NCI-H446 treated with DMSO at 0.1 percent for 48 hours (cell line): ENCODE measurements around the gene PTPA.

Experiments
- DNase-seq: peaks from one replicate; lab custom pipeline; 2025; lab: John Stamatoyannopoulos, UW

PTPA gene

DNA sequence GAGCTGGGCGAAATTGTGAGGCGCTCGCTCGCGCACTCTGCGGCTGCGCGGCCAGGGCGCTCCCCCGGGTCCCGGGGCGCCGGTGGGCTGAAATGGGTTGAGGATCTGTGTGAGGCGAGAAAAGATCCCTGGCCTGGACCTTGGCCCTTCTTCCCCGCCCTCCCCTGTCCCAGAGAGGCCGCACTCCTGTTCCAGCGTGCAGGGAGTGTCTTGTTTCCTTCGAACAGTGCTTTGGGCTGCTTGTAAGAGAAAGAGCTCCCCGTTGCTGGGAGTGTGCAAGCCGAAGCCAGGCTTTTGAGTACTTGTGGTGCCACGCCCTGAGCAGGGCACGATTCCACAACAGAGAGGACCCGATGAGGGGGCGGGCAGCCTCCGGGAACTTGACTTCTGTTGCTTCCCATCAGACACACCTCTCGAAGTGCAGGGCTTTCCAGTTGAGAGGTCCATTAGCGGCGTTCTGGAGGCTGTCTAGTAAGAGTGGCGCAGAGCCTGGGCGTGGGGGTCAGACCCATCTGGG lies 29.8 kb upstream of the PTPA start:
- no peak for DNase-seq

- no peak for DNase-seq
Measured at GRCh38 chr9:129084087-129084486, 27.1 kb upstream of the PTPA start.

DNA sequence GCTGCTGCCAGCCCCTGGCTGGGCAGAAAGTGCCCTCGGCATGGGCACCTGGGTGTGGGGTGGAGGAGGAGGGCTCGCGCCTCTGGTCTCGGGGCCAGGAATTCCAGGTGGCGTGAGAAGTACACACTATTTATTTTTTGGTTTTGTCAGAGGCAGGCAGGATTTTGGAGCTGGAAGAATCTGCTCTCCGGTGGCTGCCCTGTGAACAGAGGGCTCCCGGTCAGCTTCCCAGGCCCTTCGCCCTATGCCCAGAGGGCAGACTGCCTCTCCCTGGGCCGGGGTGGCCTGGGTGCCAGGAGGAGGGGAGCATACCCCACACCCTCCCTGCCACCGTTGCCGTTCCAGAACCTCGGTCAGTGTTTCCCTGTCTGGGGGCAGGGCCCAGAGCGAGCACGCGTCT lies 22.0 kb upstream of the PTPA start:
- no peak for DNase-seq

DNA sequence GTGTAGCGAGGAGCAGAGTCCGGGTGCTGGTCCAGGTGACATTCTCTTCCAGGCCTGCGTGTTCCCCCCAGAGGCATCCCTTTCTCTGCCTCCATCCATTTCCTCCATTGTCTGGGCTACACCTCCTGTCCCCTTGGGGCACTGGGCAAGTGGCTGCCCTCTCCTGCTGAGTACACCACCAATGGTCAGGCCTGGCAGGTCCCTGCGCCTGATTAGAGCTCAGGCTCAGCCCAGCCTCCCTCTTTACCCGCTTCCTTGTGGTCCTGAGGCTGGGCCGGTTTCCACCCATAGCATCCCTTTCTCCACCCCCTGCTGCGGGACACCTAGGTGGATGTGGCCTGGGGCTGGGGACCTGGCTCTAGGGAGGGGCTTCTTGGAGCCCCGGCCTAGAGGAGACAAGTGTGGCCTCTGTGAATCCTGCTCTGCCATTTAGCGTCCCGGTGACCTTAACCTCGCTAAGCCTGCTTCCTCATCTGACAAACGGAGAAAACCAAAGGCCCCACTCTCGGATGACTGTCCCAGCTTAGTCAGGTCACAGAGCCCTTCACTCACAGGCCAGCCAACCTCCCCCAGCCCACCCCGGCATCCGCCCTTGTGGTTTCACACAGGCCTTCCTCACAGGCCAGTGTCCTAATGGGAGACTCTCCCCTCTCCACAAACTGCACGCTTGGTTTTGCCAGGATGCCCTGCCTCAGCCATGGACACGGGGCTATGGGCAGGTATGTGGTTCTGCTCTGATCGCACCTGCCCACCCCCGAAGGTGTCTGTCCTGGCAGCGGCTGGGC lies 17.4 kb upstream of the PTPA start:
- DNase-seq = no peak

DNA sequence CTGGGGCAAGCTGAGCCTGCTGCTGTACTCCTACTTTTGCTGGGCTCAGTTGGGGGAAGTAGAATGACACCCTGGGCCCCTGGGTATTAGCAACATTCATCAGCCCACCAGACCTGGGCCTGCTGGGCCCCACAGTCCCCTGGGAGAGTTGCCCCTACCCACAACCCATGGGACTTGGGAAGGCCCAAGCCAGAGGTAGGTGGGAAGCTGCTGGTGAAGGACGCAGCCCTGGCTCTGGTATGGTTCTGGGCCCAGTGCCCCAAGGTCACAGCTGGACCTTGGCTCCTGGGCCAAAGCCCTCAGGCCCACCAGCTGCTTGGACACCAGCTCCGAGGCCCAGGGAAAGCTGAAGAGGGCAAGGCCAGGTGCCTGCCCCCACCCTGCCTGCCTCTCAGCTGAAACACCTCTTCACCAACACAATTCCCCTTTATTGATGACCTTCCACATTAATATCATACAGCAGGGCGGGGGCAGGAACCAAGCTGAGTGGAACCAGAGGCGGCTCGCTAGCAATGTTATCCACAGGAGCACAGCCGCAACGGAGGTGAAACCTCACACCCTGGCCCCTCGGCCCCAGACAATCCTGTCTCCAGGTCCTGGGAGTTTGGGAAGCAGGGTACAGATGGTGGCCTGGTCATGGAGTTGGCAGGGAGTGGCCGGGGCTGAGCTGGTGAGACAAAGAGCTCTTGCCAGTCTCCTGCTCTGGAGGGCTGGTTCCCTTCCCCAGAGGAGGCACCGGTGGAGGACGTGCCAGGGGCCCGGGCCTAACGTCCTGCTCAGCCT lies 16.6 kb upstream of the PTPA start:
- DNase-seq = no peak

GRCh38 chr9:129095170-129095667 lies 16.0 kb upstream of the PTPA start:
- DNase-seq = no peak

GRCh38 chr9:129095908-129096307 lies 15.3 kb upstream of the PTPA start:
- no peak for DNase-seq

- no peak for DNase-seq
Measured at GRCh38 chr9:129097671-129098306, 13.4 kb upstream of the PTPA start.

GRCh38 chr9:129098328-129098727 lies 12.9 kb upstream of the PTPA start:
- no peak for DNase-seq

DNA sequence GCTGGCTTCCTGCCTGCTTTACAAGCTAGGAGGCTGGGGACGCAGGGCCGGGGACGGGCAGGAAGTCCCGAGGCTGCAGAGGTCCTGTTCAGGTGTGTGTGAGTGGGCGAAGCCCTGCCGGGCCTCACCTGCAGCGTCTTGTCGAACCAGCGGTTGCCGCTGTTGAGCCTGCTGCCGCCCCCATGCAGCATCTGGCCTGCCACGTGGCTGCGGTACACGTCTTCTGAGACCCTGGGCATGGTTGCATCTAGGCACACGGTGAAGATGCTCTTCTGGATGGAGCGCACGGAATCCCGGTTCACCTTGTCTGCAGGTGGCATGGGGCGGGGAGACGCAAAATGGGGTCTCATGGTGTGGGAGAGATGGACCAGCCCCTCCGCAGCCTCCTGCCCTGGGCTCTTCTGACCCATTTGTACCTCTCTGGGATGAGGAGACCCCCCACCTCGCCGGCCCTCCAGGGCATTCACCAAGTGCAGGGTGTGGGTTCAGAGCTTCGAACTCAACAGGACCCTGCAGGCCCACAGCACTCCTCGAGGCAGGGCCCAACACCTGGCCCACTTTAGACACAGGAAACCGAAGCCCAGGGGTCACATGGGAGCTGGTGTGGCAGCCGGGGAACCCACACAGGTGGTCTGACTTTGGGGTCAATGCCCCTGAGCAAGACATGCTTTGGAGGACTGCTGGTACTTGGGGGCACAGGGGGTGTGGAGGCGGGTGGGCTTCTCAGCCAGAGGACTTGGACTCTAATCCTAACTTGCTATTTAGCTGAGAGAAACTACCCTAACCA lies 10.6 kb upstream of the PTPA start:
- no peak for DNase-seq

DNA sequence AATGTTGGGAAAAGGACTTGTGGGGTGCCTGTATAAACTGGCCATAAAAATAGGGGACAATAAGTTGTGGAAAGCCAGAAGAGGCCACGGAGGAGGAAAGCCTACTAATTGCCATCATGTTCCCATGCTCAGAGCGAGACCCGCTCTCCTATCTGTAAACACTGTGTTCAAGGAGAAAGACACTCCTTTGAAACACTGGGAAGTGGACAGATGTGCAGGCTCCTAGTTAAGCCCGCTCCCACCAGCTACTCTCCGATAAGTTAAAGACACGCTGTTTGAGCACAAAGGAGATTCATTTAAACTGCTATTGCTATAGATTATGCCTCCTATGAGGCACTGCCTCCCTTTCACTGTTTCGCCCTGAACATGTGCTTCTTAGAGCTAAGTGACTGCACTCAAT lies 9.9 kb upstream of the PTPA start:
- DNase-seq = no peak

DNA sequence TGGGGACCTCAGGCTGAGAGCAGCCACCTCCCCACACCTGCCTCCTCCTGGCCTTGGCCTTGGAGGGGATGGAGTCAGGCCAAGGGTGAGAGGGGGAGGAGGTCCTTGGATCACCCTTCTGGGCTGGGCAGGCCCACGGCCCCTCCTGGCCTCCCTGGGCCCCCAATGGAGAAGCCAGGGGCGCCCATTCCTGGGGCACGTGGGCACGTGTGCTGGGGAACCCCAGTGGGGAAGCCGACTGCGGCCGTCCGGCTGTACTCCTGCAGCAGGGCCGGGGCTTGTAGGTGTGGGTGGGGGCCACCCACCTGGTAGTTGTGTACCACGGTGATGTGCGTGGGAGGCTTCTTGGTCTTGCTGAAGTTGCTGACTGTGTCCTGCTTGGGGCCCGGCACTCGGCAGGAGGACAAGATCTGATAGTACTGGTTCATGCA lies 9.1 kb upstream of the PTPA start:
- DNase-seq = no peak

DNA sequence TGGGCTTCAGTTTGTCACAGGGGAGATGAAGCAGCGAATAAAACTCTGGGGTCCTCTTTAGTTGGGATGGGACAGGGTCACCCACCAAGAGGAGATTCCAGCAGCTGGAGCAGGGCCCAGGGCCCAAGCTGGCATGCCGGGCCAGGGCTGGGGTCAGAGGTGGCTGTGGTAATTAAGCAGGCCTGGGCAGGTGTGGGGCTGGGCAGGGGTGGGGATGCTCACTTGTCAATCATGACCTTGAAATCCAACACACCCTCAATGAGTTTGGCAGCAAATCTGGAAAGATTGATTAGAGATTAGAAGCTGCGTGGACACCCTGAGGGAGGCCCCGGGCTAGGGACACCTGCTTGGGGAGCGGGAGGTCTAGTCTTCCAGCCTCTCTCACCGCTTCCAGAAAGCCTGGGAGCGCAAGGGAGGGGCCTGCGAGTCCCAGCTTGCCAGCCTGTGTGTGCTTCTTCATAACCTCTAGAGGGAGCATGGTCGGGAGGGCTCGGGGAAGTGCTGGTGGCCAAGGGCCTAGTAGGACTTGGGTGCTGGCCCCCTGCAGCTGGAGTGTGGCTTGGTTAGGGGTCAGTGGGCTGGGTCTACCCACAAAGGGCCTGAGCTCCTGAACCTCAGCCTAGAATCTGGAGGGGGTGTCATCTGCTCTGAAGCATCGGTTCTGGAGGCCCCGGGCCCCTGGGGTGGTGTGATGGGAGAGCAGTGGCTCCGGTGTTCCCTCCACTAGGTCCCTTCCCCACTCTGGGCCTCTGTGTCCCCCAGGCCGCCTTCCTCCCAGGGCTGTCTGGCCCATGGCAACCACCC lies 8.2 kb upstream of the PTPA start:
- no peak for DNase-seq

- no peak for DNase-seq
Measured at GRCh38 chr9:129103595-129103965, 7.6 kb upstream of the PTPA start.

GRCh38 chr9:129104051-129104450 lies 7.2 kb upstream of the PTPA start:
- DNase-seq = no peak

DNA sequence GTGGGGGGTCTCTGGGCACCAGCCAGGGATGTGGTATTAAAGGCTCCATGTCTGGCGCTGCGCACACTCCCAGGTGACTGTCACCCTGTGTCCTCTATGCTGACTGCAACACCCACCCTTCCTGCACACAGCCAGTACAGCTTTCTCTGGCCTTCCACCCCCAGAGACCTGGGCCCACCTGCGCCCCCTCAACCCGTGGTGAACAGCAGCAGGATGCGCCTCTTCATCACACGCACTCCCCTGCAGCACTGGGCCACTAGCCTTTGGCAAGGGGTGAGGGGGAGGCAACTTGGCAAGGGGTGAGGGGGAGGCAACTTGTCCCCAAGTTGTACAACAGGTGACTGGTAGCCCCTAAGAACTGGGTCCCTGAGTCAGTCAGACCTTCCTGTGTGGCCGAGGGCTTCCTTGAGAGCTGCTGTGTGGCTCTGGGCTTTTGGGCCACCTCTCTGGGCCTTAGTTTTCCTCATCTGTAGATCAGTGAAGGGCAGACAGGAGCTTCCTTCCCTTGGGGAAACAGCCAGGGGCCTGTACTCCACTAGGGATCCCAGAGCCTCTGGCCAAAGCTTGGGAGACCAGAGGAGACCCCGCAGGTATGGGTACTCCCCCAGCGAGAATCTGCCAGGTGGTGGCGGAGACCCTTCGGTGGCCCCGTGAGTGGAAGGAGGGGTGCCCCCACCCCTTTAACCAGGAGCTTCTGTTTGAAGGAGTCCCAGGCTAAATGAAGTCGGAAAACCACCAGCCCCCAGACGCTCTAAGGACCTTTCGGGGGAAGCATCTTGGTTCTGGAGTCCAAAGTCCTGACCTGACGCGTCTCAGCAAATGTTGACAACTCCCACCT lies 5.1 kb upstream of the PTPA start:
- DNase-seq = no peak

DNA sequence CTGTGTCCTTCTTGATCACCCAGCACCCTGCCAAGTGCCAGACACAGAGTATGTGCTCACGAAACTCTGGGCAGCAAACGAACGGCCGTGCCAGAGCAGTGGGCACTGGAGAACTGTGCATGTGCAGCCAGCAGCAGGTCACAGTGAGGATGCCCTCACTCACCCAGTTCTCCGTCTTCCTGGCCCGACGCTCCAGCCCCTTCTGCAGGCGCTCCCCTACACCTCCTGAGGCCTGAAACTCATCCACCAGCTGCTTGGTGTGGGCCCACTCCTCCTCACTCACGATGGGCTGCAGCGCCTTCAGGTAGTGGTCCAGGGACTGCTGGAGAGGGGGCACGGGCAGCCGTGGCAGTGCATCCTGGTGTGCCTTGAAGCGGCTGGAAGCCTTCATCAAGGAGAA lies 3.6 kb upstream of the PTPA start:
- DNase-seq = no peak

DNA sequence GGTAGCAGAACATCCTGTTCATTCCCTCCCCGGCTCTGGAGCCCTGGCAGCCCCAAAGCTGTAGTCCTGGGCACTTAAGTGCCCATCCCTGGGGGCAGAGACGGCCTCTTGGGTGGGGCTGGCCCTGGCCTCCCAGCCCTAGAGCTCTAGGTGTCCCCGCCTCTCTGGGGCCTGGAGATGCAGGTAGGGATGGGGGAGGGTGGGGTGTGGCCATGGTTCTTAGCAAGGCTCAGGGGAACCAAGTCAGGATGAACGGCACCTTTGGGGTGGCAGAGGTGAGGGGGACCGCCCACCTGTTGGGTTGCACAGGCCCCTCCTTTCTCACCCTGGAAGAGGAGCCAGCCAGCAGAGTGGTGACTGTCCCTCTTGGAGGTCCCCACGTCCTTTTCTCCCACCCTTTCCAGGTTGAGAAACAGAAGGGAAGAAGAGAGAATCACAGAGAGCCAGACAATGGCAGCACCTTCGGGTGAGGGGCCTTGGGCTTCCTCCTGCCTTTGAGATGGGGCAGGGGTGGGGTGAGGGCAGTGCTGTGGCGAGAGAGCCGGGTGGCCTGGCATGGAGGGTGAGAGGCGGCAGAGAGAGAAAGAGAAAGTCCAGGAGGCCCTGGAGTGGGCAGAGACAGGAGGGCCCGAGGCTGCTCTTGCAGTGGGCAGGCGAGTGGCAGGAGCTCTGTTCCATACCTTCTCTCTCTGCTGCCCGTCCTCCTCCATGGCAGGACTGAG lies 3.0 kb upstream of the PTPA start:
- DNase-seq = no peak

- DNase-seq = no peak
Measured at GRCh38 chr9:129108805-129109536, 2.2 kb upstream of the PTPA start.
